SK-N-MC (cell line): ENCODE data around the gene ZKSCAN3.

ENCODE experiments used
- EZH2 ChIP-seq: fragments of 200-600 bp; sonication (generic); IDR thresholded peaks from one replicate; pipeline ENCODE4 v1.6.1; 2017; ENCODE audit warnings: antibody characterized with exemption
- FOXP2 ChIP-seq: optimal IDR thresholded peaks from 2 replicates; pipeline ENCODE3; 2011; ENCODE audit warnings: mild to moderate bottlenecking, moderate library complexity; ENCODE audit not compliant: insufficient read depth; ENCODE audit errors: extremely low read length, control extremely low read depth
- POLR2AphosphoS5 ChIP-seq: IDR thresholded peaks from 2 replicates; pipeline ENCODE4 v1.6.1; 2012; ENCODE audit warnings: mild to moderate bottlenecking, low read depth, low read length, borderline replicate concordance

GRCh38 chr6:28402197-28402596 is 52.5 kb downstream of the ZKSCAN3 start:
- TF ChIP-seq EZH2 (no peak), POLR2AphosphoS5 (no peak), FOXP2 (no peak)
